Brain microvascular endothelial cell (primary cell): Measurements from ENCODE around the gene PTPRT.

Source experiments
- DNase-seq: peaks from one replicate; pipeline ENCODE4 v3.0.0-alpha.2; 2020
- H3K27ac ChIP-seq: fragments of 250-450 bp; sonication (Bioruptor Pico); 2 replicates; pipeline ENCODE4 v1.5.1; 2020; ENCODE audit warnings: mild to moderate bottlenecking, moderate library complexity
- H3K27me3 ChIP-seq: fragments of 250-450 bp; sonication (Bioruptor Pico); replicated peaks from 2 replicates; pipeline ENCODE4 v1.5.1; 2020; ENCODE audit warnings: mild to moderate bottlenecking
- H3K36me3 ChIP-seq: fragments of 250-450 bp; sonication (Bioruptor Pico); replicated peaks from 2 replicates; pipeline ENCODE4 v1.5.1; 2020; ENCODE audit warnings: mild to moderate bottlenecking
- H3K4me3 ChIP-seq: 2 replicates; pipeline ENCODE4 v1.5.1; 2011; ENCODE audit warnings: low read depth, mild to moderate bottlenecking, control low read depth, low read length, moderate library complexity
- CTCF ChIP-seq: IDR thresholded peaks from 2 replicates; pipeline ENCODE4 v1.5.1; 2011; ENCODE audit warnings: low read depth, mild to moderate bottlenecking, moderate library complexity, low read length, control low read depth, inconsistent platforms; ENCODE audit errors: missing control alignments
- in situ Hi-C: cut with HindIII; loops from 2 replicates; pipeline ENCODE4 v1.10.0; 2017; ENCODE audit warnings: low sequenced_read_pairs, low pct_ligation_motif_present

The PTPRT gene

GRCh38 chr20:42074944-42075343 lies 1114.8 kb downstream of the PTPRT start:
- H3K4me3 ChIP-seq = no peak overlapping the region
- no peaks in the 10 kb centered on the region for H3K36me3 ChIP-seq
- DNase-seq = no peak
- H3K27ac ChIP-seq = no peak overlapping the region
- no peaks in the 10 kb centered on the region for H3K27me3 ChIP-seq
- TF ChIP-seq CTCF = no peak
- in situ Hi-C loops = no loop called here

- in situ Hi-C loops = no loop called here
Measured at GRCh38 chr20:42067596-42067995, 1122.1 kb downstream of the PTPRT start.

GRCh38 chr20:42067174-42067573 lies 1122.5 kb downstream of the PTPRT start:
- no peak overlapping the region for H3K27ac ChIP-seq
- no peaks in the 10 kb centered on the region for H3K36me3 ChIP-seq
- no peaks in the 10 kb centered on the region for H3K27me3 ChIP-seq
- no peak for DNase-seq
- no peak for TF ChIP-seq CTCF
- in situ Hi-C loops = no loop called here
- no peak overlapping the region for H3K4me3 ChIP-seq

More at GRCh38 chr20:42067596-42067995, 1122.1 kb downstream of the PTPRT start:
- Histone ChIP-seq H3K36me3 (no peaks in the 10 kb centered on the region), H3K4me3 (no peak overlapping the region), H3K27ac (no peak overlapping the region), H3K27me3 (no peaks in the 10 kb centered on the region)
- no peak for TF ChIP-seq CTCF
- no peak for DNase-seq

GRCh38 chr20:42063141-42063540 lies 1126.6 kb downstream of the PTPRT start:
- Histone ChIP-seq H3K36me3 (no peaks in the 10 kb centered on the region), H3K27me3 (no peaks in the 10 kb centered on the region), H3K27ac (no peak overlapping the region), H3K4me3 (no peak overlapping the region)
- TF ChIP-seq CTCF = no peak
- no peak for DNase-seq
- in situ Hi-C loops = no loop called here

- H3K27ac ChIP-seq = no peak overlapping the region
- DNase-seq = no peak
- in situ Hi-C loops = no loop called here
Measured at GRCh38 chr20:42053350-42053749, 1136.4 kb downstream of the PTPRT start.

More at GRCh38 chr20:42053350-42053749, 1136.4 kb downstream of the PTPRT start:
- TF ChIP-seq CTCF = no peak
- H3K27me3 ChIP-seq = no peaks in the 10 kb centered on the region
- no peaks in the 10 kb centered on the region for H3K36me3 ChIP-seq
- no peak overlapping the region for H3K4me3 ChIP-seq
